Measurements from ENCODE around the gene CALML4.

Gene CALML4

GRCh38 chr15:68149059-68149458 lies 56.1 kb downstream of the CALML4 start:
- no peak for DNase-seq (ENCODE audit: low read depth in 2 of 3, low spot score in 2 of 3)

- no peak for DNase-seq (ENCODE audit: low read depth in 2 of 3, low spot score in 2 of 3)
Observed at GRCh38 chr15:68148039-68148438, 57.1 kb downstream of the CALML4 start.

- no peak for DNase-seq (ENCODE audit: low read depth in 2 of 3, low spot score in 2 of 3)
Observed at GRCh38 chr15:68145706-68146105, 59.4 kb downstream of the CALML4 start.

GRCh38 chr15:68143785-68144184 lies 61.3 kb downstream of the CALML4 start:
- DNase-seq (ENCODE audit: low read depth in 2 of 3, low spot score in 2 of 3) = no peak

- DNase-seq (ENCODE audit: low read depth in 2 of 3, low spot score in 2 of 3) = no peak
Observed at GRCh38 chr15:68143129-68143528, 62.0 kb downstream of the CALML4 start.
